Osteoblast (primary cell): ENCODE data around the gene POP7. TPM values are rescaled to one million over a fixed set of nuclear protein-coding genes. Genes with fewer than 3 reads are reported as not detected.
A peak's percentile ranks its signal among the peaks of the same experiment; 100 is the strongest.
"Not testable (repeated sequence)": the region's sequence is repeated elsewhere in the genome, so short reads cannot be mapped to it uniquely, and the experiment has no call there.

Experiments used
- DNase-seq: peaks from one replicate; pipeline ENCODE4 v3.0.0; 2011; ENCODE audit warnings: low spot score, mixed read lengths; ENCODE audit not compliant: insufficient read length; ENCODE audit errors: missing footprints
- H2AFZ ChIP-seq: 2 replicates; pipeline ENCODE4 v1.6.0; 2011; ENCODE audit warnings: mild to moderate bottlenecking, low read length
- H3K27ac ChIP-seq: 2 replicates; pipeline ENCODE4 v1.5.1; 2011; ENCODE audit warnings: mild to moderate bottlenecking, low read depth, low read length, moderate library complexity
- H3K27me3 ChIP-seq: 2 replicates; pipeline ENCODE4 v1.6.0; 2012; ENCODE audit warnings: mild to moderate bottlenecking, control low read depth, inconsistent platforms, low read length, moderate library complexity; ENCODE audit not compliant: insufficient read depth
- H3K36me3 ChIP-seq: 2 replicates; pipeline ENCODE4 v1.5.1; 2011; ENCODE audit warnings: mild to moderate bottlenecking, low read length, control low read depth, moderate library complexity; ENCODE audit not compliant: insufficient read depth
- H3K4me1 ChIP-seq: 2 replicates; pipeline ENCODE4 v1.5.1; 2011; ENCODE audit warnings: mild to moderate bottlenecking, low read length, control low read depth, moderate library complexity; ENCODE audit not compliant: insufficient read depth
- H3K4me2 ChIP-seq: 2 replicates; pipeline ENCODE4 v1.6.0; 2011; ENCODE audit warnings: mild to moderate bottlenecking, low read length; ENCODE audit not compliant: insufficient read depth
- H3K4me3 ChIP-seq: fragments of 200-600 bp; sonication (generic); 3 replicates; pipeline ENCODE4 v1.5.1; 2012; ENCODE audit warnings: mild to moderate bottlenecking, low read length, inconsistent platforms; ENCODE audit not compliant: insufficient read depth
- H3K79me2 ChIP-seq: 2 replicates; pipeline ENCODE4 v1.6.0; 2012; ENCODE audit warnings: mild to moderate bottlenecking, low read length, control low read depth, inconsistent platforms; ENCODE audit not compliant: insufficient read depth
- H3K9me3 ChIP-seq: 2 replicates; pipeline ENCODE4 v1.5.1; 2011; ENCODE audit warnings: low read depth, low read length, control low read depth
- H4K20me1 ChIP-seq: 2 replicates; pipeline ENCODE4 v1.6.0; 2012; ENCODE audit warnings: mild to moderate bottlenecking, low read length, control low read depth; ENCODE audit not compliant: insufficient read depth
- CTCF ChIP-seq: IDR thresholded peaks from 2 replicates; pipeline ENCODE4 v1.5.1; 2011; ENCODE audit warnings: mild to moderate bottlenecking, low read depth, low read length, moderate library complexity; ENCODE audit errors: extremely low read depth
- total RNA-seq: library from RNA; depleted of rRNA; stranded (reverse); fragments of >200 nt; gene quantifications from 2 replicates; pipeline ENCODE4 v1.2.3, GENCODE V29; 2012

The POP7 gene
- total RNA-seq, 1 donor, result 25.7 TPM

DNA sequence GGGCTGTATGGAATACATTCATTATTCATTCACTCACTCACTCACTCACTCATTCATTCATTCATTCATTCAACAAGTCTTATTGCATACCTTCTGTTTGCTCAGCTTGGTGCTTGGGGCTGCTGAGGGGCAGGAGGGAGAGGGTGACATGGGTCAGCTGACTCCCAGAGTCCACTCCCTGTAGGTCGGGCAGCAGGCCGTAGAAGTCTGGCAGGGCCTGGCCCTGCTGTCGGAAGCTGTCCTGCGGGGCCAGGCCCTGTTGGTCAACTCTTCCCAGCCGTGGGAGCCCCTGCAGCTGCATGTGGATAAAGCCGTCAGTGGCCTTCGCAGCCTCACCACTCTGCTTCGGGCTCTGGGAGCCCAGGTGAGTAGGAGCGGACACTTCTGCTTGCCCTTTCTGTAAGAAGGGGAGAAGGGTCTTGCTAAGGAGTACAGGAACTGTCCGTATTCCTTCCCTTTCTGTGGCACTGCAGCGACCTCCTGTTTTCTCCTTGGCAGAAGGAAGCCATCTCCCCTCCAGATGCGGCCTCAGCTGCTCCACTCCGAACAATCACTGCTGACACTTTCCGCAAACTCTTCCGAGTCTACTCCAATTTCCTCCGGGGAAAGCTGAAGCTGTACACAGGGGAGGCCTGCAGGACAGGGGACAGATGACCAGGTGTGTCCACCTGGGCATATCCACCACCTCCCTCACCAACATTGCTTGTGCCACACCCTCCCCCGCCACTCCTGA lies 16.7 kb downstream of the POP7 start:
- no peak for TF ChIP-seq CTCF
- Histone ChIP-seq H3K4me1 (peaks cover 19% of the 10 kb centered on the region), H3K27ac (no peak overlapping the region), H3K27me3 (peaks cover 50% of the 10 kb centered on the region), H3K4me2 (no peak overlapping the region), H3K36me3 (no peaks in the 10 kb centered on the region), H4K20me1 (peaks cover 3% of the 10 kb centered on the region), H3K79me2 (no peaks in the 10 kb centered on the region), H3K4me3 (no peak overlapping the region), H3K9me3 (no peaks in the 10 kb centered on the region), H2AFZ (no peak overlapping the region)
- peak; percentile 49 for DNase-seq

DNA sequence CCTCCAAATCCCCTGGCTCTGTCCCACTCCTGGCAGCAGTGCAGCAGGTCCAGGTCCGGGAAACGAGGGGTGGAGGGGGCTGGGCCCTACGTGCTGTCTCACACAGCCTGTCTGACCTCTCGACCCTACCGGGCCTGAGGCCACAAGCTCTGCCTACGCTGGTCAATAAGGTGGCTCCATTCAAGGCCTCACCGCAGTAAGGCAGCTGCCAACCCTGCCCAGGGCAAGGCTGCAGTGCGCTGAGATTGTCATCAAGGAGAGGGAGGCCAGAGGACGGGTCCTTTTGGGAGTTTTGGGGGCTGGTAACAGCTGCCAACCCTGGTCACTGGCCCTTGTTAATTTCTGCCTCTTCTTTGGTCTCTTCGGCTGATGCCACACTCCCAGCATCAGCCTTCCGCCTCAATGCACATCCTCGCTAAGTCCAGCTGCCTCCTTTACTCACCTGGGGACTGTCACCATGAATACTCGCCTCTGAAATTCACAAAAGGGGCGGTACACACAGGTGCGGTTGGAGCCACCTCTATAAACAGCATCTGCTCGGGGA lies 17.9 kb downstream of the POP7 start:
- peaks cover 3% of the 10 kb centered on the region for H4K20me1 ChIP-seq
- H3K4me1 ChIP-seq, result peaks cover 19% of the 10 kb centered on the region
- no peaks in the 10 kb centered on the region for H3K36me3 ChIP-seq
- peak; percentile 81 for DNase-seq
- no peak overlapping the region for H3K4me2 ChIP-seq
- no peaks in the 10 kb centered on the region for H3K79me2 ChIP-seq
- TF ChIP-seq CTCF, result no peak
- H3K27ac ChIP-seq, result no peak overlapping the region
- no peaks in the 10 kb centered on the region for H3K9me3 ChIP-seq
- no peak overlapping the region for H3K4me3 ChIP-seq
- H2AFZ ChIP-seq, result no peak overlapping the region
- peaks cover 50% of the 10 kb centered on the region for H3K27me3 ChIP-seq

GRCh38 chr7:100724364-100724763 lies 18.4 kb downstream of the POP7 start:
- H3K9me3 ChIP-seq, H3K36me3 ChIP-seq, DNase-seq, H3K4me2 ChIP-seq, H3K27ac ChIP-seq, H3K4me3 ChIP-seq, H2AFZ ChIP-seq, H4K20me1 ChIP-seq, H3K79me2 ChIP-seq: not testable (repeated sequence)
- Histone ChIP-seq H3K27me3 (peaks cover 46% of the 10 kb centered on the region), H3K4me1 (peaks cover 19% of the 10 kb centered on the region)

DNA sequence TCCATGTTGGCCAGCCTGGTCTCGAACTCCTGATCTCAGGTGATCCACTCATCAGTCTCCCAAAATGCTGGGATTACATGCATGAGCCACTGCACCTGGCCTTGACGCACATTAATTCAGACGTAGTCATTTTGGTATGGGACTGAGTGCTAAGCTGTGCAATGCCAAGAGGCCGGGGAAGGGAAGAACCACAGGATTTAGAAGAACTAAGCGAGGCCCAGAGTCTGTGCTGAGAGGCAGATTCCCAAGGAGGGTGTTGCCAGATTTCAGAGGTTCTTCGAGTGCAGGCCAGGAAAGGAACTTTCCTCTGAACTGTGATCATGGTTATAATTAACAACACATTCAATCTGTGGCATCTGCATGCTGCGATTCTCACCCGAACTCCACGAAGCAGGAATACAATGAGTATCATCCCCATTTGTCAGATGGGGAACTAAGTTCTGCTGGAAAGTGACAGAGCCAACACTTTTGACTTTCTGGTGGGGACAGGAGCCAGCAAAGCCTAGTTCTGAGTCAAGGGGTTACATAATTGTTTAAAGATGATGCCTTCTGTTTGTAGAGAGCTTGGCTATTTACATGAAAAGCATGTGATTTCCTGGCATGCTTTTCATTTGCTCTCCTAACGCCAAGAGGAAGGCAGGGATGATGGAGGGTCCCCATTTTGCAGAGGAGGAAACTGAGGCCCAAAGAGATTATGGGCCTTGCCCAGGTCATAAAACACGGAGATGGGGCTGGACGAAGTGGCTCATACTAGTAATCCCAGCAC lies 21.3 kb downstream of the POP7 start:
- peak overlapping the region; percentile 41 for H3K4me2 ChIP-seq
- no peak overlapping the region for H2AFZ ChIP-seq
- no peaks in the 10 kb centered on the region for H3K9me3 ChIP-seq
- H3K79me2 ChIP-seq, result no peaks in the 10 kb centered on the region
- peak; percentile 68 for DNase-seq
- no peak for TF ChIP-seq CTCF
- peak overlapping the region; percentile 51 for H3K27ac ChIP-seq
- peaks cover 18% of the 10 kb centered on the region for H3K27me3 ChIP-seq
- H4K20me1 ChIP-seq, result no peaks in the 10 kb centered on the region
- H3K4me3 ChIP-seq, result no peak overlapping the region
- peaks cover 19% of the 10 kb centered on the region for H3K4me1 ChIP-seq
- no peaks in the 10 kb centered on the region for H3K36me3 ChIP-seq
